ENCODE data around the gene SH2D6.
A peak's percentile ranks its signal among the peaks of the same experiment; 100 is the strongest.

DNA sequence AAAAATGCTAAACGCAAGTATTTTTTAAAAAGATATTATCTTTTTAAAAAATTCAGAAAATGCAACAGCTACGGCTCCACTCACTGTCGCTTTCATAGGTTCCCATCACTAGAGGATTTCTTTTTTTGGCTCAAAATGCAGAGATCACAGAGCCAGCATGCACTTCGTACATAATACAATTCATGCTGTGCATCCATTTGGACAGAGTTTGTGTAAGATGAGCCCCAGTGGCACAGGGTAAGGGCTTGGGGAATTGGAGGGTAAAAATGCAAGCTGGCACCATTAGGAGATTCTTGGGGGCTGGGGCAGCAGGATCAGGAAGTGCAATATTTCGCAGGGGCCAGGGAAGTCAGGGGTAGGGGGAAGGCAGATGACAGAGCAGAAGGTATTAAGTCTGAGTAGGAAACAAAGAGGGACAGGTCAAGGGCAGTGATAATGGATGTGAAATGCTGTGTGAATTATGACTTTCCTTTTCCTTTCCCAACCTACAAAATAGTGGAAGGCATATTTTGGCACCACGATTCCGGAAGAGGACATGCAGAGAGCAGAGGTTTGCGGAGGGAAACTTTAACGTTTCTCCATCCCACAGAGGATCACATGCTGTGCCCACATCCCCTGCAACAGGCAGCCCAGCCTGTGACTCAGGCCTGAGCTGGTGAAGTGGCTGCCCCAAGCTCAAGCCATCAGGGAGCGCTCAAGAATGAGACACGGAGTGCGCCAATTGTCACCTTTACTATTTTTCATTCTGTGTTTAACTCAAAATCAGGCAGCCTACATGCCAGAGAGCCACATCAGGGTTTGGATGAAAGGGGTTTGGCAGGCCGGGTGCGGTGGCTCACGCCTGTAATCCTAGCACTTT is 13.1 kb upstream of the SH2D6 start:
- TF ChIP-seq POLR2AphosphoS5 (IDR thresholded peaks at IDR 0.05; ENCODE audit: low read depth) (peak; percentile 77), SPI1 (IDR thresholded peaks at IDR 0.05; ENCODE audit: borderline replicate concordance, low read depth) (peak; percentile 81)
- TF ChIP-seq, protein P1, sequence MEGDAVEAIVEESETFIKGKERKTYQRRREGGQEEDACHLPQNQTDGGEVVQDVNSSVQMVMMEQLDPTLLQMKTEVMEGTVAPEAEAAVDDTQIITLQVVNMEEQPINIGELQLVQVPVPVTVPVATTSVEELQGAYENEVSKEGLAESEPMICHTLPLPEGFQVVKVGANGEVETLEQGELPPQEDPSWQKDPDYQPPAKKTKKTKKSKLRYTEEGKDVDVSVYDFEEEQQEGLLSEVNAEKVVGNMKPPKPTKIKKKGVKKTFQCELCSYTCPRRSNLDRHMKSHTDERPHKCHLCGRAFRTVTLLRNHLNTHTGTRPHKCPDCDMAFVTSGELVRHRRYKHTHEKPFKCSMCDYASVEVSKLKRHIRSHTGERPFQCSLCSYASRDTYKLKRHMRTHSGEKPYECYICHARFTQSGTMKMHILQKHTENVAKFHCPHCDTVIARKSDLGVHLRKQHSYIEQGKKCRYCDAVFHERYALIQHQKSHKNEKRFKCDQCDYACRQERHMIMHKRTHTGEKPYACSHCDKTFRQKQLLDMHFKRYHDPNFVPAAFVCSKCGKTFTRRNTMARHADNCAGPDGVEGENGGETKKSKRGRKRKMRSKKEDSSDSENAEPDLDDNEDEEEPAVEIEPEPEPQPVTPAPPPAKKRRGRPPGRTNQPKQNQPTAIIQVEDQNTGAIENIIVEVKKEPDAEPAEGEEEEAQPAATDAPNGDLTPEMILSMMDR (IDR thresholded peaks at IDR 0.05; ENCODE audit: insufficient read depth, low read length) = no peak
- TF ChIP-seq, protein P2, sequence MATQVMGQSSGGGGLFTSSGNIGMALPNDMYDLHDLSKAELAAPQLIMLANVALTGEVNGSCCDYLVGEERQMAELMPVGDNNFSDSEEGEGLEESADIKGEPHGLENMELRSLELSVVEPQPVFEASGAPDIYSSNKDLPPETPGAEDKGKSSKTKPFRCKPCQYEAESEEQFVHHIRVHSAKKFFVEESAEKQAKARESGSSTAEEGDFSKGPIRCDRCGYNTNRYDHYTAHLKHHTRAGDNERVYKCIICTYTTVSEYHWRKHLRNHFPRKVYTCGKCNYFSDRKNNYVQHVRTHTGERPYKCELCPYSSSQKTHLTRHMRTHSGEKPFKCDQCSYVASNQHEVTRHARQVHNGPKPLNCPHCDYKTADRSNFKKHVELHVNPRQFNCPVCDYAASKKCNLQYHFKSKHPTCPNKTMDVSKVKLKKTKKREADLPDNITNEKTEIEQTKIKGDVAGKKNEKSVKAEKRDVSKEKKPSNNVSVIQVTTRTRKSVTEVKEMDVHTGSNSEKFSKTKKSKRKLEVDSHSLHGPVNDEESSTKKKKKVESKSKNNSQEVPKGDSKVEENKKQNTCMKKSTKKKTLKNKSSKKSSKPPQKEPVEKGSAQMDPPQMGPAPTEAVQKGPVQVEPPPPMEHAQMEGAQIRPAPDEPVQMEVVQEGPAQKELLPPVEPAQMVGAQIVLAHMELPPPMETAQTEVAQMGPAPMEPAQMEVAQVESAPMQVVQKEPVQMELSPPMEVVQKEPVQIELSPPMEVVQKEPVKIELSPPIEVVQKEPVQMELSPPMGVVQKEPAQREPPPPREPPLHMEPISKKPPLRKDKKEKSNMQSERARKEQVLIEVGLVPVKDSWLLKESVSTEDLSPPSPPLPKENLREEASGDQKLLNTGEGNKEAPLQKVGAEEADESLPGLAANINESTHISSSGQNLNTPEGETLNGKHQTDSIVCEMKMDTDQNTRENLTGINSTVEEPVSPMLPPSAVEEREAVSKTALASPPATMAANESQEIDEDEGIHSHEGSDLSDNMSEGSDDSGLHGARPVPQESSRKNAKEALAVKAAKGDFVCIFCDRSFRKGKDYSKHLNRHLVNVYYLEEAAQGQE (IDR thresholded peaks at IDR 0.05; ENCODE audit: insufficient replicate concordance, low read depth) = peak; percentile 42
